Lung microvascular endothelial cell (primary cell): ENCODE results near the gene MYO1B. TPM values are rescaled to one million over a fixed set of nuclear protein-coding genes. Genes with fewer than 3 reads are reported as not detected.

Experiments used
- DNase-seq, 2 donors: peaks; one replicate each; pipeline versions ENCODE4 v3.0.0 to v3.0.0-alpha.2; 2010; ENCODE audit warnings: low read depth in 2 of 2
- total RNA-seq: library from RNA; depleted of rRNA; stranded (reverse); fragments of >200 nt; gene quantifications from 2 replicates; pipeline ENCODE4 v1.2.1, GENCODE V29; 2014

MYO1B gene
- total RNA-seq, 1 donor from 2014 or later = 97.4 TPM

- peak in 1 of 2 donors; percentile 36 for DNase-seq
Measured at GRCh38 chr2:191319186-191319585, 74.0 kb downstream of the MYO1B start.

- DNase-seq = no peak
Measured at GRCh38 chr2:191320881-191321280, 75.7 kb downstream of the MYO1B start.

- peak; percentile 19 to 35 for DNase-seq
Measured at GRCh38 chr2:191321861-191322662, 76.9 kb downstream of the MYO1B start.

DNA sequence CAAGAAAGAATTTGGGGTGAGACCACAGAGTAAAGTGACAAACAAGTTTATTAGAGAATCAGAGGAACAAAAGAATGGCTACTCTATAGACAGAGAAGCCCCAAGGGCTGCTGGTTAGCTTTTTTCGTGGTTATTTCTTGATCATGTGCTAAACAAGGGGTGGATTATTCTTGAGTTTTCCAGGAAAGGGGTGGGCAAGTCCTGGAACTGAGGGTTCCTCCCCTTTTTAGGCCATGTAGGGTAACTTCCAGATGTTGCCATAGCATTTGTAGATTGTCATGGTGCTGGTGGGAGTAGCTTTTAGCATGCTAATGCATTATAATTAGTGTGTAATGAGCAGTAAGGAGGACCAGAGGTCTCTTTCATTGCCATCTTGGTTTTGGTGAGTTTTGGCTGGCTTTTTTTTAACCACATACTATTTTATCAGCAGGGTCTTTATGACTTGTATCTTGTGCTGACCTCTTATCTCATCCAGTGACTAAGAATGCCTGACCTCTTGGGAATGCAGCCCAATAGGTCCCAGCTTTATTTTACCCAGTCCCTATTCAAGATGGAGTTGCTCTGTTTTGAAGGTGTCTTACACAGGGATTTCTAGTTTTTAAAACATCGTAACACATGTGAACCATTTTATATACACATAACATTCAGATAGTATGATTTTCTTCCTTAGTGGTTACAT lies 77.8 kb downstream of the MYO1B start:
- DNase-seq = no peak

- no peak for DNase-seq
Measured at GRCh38 chr2:191325651-191326365, 80.6 kb downstream of the MYO1B start.

DNA sequence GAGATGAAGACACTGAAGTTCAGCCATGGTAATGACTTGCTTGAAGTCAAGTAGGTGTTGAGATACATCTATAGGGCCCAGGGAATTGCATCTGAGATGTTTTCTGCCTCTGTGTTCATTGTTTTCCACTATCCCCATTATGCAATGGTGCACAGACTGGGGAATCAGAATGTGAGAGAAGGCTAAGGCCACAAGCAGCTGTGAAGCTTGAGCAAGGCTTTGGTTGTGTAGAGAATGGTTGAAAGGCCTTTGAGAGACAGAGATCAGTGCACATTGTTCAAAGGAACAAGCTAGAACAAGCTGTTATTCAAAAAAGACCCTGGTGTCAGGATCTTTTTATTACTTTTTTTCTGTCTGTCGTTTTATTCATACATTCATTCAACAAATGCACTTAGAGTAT lies 82.3 kb downstream of the MYO1B start:
- no peak for DNase-seq

GRCh38 chr2:191328150-191328809 lies 83.1 kb downstream of the MYO1B start:
- no peak for DNase-seq

DNA sequence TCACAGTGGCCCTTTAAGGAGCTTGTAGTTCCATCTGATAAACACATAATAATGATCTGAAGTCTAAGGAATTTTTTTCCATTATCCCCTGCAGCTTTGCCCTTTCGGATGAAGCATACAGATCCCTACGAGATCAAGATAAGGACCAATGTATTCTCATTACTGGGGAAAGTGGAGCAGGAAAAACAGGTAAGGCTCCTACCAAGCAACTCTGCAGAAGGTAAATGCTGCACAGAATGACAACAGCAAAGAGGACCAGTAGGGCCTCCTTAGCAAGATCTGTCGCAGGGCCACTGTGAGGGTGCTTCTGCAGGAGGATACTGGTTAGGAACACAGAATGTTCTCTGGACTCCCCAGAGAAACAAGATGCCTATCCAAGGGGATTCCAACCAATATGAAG lies 84.6 kb downstream of the MYO1B start:
- no peak for DNase-seq

- peak in 1 of 2 donors; percentile 74 for DNase-seq
Measured at GRCh38 chr2:191333911-191334357, 88.7 kb downstream of the MYO1B start.

DNA sequence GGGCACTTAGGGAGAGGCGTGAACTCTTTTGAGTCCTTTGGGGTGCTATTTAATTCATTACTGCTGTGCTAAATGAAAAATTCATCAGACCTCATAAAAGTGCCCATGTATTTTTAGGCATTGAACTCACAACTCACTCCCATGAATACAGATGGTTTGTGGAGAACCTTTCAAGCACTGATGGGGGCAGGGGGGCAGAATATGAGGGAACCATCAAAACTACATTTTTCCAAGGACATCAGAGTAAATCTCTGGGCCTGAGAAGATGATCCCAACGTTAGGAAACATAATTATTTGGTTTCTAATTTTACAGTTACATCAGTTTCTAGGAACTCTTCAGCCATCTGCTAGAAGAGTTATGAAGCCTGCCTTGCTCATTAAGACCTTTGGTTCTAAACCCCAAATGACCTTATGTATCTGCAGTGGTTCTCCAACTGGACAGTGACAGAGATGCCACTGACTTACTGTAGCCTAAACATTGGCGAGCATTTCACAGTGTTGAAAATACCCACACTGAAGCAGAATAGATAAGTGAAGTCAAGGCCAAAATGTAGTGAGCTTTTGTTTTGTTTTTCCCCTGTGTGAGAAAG lies 90.8 kb downstream of the MYO1B start:
- no peak for DNase-seq

- DNase-seq = no peak
Measured at GRCh38 chr2:191341436-191341835, 96.2 kb downstream of the MYO1B start.

DNA sequence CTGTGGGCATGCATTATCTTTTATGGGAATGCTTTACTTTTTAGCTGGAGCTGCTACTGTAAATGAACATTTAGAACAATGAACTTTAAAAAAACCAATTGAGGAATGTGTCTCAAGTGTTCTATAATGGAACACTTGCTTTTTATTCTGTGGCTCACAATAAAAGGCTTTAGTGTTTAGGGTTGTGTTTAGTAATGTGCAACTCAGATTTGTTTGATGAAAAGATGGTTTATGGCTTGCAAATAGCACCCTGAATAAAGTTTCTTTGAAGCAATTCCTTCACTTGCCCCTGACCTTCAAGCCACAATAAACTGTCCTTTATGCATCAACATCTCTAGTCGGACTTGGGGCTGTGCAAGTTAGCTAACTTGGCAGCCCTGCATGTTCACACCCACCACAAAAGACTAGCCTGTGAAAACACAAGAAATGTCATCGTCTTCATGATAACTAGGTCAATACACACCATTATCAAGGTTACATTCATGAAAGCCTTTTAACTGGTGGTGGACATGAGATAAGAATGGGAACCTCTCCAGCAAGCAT lies 98.7 kb downstream of the MYO1B start:
- DNase-seq = no peak

DNA sequence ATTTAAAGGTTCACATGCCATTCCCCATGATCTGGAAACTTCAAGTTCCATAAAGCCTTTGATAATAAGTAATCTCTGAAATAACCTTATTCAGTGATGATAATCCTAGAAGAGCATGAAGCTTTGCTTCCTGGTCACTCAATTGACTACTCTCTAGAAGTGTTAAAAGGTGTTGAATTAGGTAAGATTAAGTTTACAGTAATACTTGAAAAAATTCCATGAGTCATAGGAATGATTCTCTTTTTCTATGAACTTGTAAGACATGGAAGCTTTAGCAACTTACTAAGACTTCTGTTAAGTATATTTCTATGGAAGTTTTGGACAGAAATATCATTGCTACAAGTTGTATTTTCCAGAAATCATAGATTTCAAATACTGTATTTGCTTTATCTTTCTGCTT lies 100.6 kb downstream of the MYO1B start:
- DNase-seq = no peak

DNA sequence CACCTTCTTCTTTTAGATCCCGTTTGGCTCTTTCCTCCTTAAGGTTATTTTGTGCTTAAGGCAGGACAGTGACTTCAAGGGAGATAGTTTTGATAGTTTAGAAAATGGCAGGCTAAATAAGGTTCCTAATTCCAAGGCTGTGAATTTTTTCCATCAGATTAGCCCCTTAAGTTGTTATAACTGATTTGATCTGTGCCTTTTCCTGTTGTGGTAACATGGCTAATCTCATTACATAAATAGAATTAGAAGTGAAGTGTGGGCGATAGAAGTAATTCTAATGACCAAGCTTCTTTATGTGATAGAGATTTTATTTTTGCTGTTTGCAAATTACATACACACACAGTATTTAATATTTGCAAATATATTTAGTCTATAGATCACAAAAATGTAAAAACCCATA lies 102.0 kb downstream of the MYO1B start:
- DNase-seq = no peak

DNA sequence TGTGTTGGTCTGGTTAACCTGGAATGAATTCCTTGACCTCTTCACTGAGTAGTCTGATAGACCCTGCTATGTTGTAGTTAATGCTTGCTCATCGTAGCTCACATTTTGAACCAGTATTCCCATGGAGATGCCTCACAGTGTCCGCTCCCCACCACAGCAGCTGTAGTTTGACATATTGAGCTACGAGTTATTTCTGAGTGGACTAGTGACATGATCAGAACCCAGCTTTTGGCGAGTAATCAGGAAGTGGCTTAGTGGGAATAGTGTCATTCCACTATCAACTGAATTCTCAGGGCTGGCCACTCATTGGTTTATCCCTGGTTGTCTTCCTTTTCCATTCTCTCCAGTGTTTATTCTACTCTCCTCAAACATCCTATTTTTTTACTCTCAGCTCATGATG lies 102.7 kb downstream of the MYO1B start:
- no peak for DNase-seq

- no peak for DNase-seq
Measured at GRCh38 chr2:191349990-191350389, 104.8 kb downstream of the MYO1B start.

GRCh38 chr2:191350826-191351225 lies 105.6 kb downstream of the MYO1B start:
- DNase-seq = no peak

- no peak for DNase-seq
Measured at GRCh38 chr2:191351298-191351697, 106.1 kb downstream of the MYO1B start.

- no peak for DNase-seq
Measured at GRCh38 chr2:191351921-191352320, 106.7 kb downstream of the MYO1B start.

GRCh38 chr2:191352536-191352935 lies 107.3 kb downstream of the MYO1B start:
- peak; percentile 30 to 45 for DNase-seq

DNA sequence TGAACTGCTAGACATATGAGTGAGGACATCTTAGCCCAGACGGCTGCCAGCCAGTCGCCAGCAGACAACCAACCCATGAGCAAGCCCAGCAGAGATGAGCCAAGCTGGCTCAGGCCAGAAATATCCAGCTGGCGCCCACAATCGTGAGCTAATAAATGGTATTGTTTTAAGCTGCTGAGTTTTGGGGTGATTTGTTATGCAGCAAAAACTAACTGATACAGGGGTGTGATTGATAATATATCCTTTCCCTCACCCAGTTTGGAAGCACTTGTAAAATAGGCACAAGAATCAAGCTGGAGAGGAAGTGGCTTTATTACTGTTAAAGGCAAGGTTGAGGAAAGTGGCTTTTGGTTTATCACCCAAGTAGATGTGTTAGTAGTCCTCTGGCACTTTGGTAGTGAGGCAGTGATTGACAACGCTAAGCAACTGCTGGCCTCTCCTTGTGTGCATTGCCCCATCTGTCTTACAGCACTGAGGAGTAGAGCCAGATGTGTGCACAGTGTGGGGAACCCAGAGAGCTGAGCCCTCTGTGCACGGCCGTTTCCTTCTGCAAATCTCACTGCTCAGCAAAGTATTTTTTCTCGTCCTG lies 110.1 kb downstream of the MYO1B start:
- no peak for DNase-seq
